Peyer's patch (tissue), 4 donors: Measurements from ENCODE around the gene TMEM117.

ENCODE experiments used
- POLR2A ChIP-seq, 2 donors: fragments of 450-650 bp; IDR thresholded peaks; one replicate each; pipeline ENCODE4 v1.5.1; 2017; ENCODE audit warnings: antibody characterized with exemption in 2 of 2, mild to moderate bottlenecking in 2 of 2, moderate library complexity in 2 of 2
- TF ChIP-seq, protein P1 (sequence below), 6 experiments: fragments of 450-650 bp in 4 of 6; fragments of 200-600 bp in 2 of 6; sonication (generic) in 1 of 6; IDR thresholded peaks; one replicate each; pipeline ENCODE4 v1.5.1; 2017 to 2019; ENCODE audit warnings: antibody characterized with exemption in 6 of 6, mild to moderate bottlenecking in 3 of 6, moderate library complexity in 1 of 6

- TF ChIP-seq, protein P1, sequence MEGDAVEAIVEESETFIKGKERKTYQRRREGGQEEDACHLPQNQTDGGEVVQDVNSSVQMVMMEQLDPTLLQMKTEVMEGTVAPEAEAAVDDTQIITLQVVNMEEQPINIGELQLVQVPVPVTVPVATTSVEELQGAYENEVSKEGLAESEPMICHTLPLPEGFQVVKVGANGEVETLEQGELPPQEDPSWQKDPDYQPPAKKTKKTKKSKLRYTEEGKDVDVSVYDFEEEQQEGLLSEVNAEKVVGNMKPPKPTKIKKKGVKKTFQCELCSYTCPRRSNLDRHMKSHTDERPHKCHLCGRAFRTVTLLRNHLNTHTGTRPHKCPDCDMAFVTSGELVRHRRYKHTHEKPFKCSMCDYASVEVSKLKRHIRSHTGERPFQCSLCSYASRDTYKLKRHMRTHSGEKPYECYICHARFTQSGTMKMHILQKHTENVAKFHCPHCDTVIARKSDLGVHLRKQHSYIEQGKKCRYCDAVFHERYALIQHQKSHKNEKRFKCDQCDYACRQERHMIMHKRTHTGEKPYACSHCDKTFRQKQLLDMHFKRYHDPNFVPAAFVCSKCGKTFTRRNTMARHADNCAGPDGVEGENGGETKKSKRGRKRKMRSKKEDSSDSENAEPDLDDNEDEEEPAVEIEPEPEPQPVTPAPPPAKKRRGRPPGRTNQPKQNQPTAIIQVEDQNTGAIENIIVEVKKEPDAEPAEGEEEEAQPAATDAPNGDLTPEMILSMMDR (IDR thresholded peaks at IDR 0.05): no peak
- no peak for TF ChIP-seq POLR2A (IDR thresholded peaks at IDR 0.05)
Measured at GRCh38 chr12:44224399-44225148, 388.7 kb downstream of the TMEM117 start.
